ENCODE data around the gene OR2F1.

OR2F1 gene

GRCh38 chr7:143954544-143954943 is at the start of gene OR2F1:
Gene OR2F1 (plus strand): TSS chr7:143954844. CDS start chr7:143959971, 5,127 bp downstream.
- in situ Hi-C loops (cut with HindIII; ENCODE audit: low sequenced_read_pairs): no loop called here
- no peak within 1 kb of the TSS for H3K4me3 ChIP-seq (ENCODE audit: low read depth, low read length)
- DNase-seq (ENCODE audit: low read depth, low spot score): no peak
- no peak for TF ChIP-seq CTCF (IDR thresholded peaks at IDR 0.05; ENCODE audit: low read depth, low read length)

DNA sequence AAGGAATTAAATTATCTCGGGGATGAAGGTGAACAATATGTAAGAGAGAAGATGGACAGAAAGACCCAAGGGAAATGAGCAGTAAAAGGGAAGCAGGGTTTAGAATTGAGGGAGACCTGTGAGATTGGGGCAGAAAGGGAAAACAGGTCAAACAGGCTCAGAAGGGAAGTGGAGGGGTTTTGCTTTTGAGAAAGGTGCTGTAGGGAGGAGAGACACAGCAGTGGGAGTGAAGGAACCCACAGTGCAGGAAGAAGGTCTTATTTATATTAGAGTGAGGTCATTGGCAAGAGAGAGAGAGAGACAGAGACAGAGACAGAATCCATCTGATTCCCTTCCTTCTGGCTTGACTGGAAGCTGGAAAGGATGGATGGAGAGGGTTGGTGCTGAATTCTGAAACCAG is 49.1 kb upstream of the OR2F1 start:
- in situ Hi-C loops (cut with HindIII; ENCODE audit: low sequenced_read_pairs): no loop called here
- H3K4me3 ChIP-seq (ENCODE audit: low read depth, low read length): no peak overlapping the region
- no peak for DNase-seq (ENCODE audit: low read depth, low spot score)
- no peak for TF ChIP-seq CTCF (IDR thresholded peaks at IDR 0.05; ENCODE audit: low read depth, low read length)

- H3K4me3 ChIP-seq (ENCODE audit: low read depth, low read length): no peak overlapping the region
- TF ChIP-seq CTCF (IDR thresholded peaks at IDR 0.05; ENCODE audit: low read depth, low read length): no peak
- no peak for DNase-seq (ENCODE audit: low read depth, low spot score)
- in situ Hi-C loops (cut with HindIII; ENCODE audit: low sequenced_read_pairs): no loop called here
Measured at GRCh38 chr7:143906151-143906550, 48.5 kb upstream of the OR2F1 start.

DNA sequence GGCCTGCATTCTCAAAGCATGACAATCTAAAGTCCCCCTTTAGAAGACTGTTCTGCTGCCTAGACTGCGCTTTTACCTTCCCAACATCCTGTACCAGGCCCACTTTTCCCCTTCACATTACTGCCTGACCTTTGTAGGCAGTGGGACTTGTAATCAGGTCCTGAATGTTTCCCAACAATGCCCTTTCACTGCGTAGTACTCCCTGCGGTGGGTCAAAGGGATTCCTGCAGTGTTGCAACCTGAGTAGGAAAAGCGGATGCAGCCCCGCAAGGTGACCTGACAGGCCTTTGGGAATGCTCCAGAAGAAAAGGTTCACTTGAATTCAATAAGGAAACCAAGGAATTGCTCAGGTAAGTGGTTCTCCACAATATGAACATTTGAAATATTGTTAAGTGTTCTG is 47.7 kb upstream of the OR2F1 start:
- H3K4me3 ChIP-seq (ENCODE audit: low read depth, low read length): no peak overlapping the region
- no peak for TF ChIP-seq CTCF (IDR thresholded peaks at IDR 0.05; ENCODE audit: low read depth, low read length)
- no peak for DNase-seq (ENCODE audit: low read depth, low spot score)
- in situ Hi-C loops (cut with HindIII; ENCODE audit: low sequenced_read_pairs): no loop called here

DNA sequence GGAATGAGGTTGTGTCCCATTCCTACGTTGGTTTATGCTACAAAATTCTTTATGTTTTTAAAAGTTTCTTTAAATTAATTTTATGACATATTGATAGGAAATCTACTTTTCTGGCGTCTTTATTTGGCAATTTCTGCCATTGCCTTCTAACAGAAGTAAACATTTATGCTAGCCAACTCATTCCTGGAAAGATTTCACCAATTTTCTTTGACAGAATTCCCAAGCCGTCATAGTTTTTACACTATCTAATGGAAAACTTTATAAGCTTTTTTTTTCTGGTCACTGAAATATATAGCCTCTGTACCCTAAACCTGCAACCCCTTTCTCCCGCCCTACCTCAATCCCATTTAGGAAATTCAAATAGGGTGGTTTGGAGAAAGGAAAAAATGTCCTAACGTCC is 46.5 kb upstream of the OR2F1 start:
- H3K4me3 ChIP-seq (ENCODE audit: low read depth, low read length): no peak overlapping the region
- DNase-seq (ENCODE audit: low read depth, low spot score): no peak
- no peak for TF ChIP-seq CTCF (IDR thresholded peaks at IDR 0.05; ENCODE audit: low read depth, low read length)
- in situ Hi-C loops (cut with HindIII; ENCODE audit: low sequenced_read_pairs): no loop called here

GRCh38 chr7:143909863-143910262 is 44.8 kb upstream of the OR2F1 start:
- no peak for TF ChIP-seq CTCF (IDR thresholded peaks at IDR 0.05; ENCODE audit: low read depth, low read length)
- no peak overlapping the region for H3K4me3 ChIP-seq (ENCODE audit: low read depth, low read length)
- in situ Hi-C loops (cut with HindIII; ENCODE audit: low sequenced_read_pairs): no loop called here
- DNase-seq (ENCODE audit: low read depth, low spot score): no peak

Measured in astrocyte of the spinal cord (primary cell).